ENCODE measurements around the gene HGS.

- TF ChIP-seq POLR2A (IDR thresholded peaks at IDR 0.05; ENCODE audit: control extremely low read depth in 1 of 2, low read depth in 2 of 2, low read length in 2 of 2) (no peak), HDAC6 (IDR thresholded peaks at IDR 0.05; ENCODE audit: low read depth, low read length) (no peak)
Measured at GRCh38 chr17:81706757-81707624, 23.2 kb downstream of the HGS start.

Measured in H1 (cell line).